ENCODE results near the gene SMCO2.

The SMCO2 gene

GRCh38 chr12:27545665-27546064 is 99.1 kb downstream of the SMCO2 start:
- no peak overlapping the region for H3K4me3 ChIP-seq (ENCODE audit: insufficient read depth, low read length, poor library complexity, severe bottlenecking)
- no peaks in the 10 kb centered on the region for H3K9me2 ChIP-seq (replicated peaks; ENCODE audit: insufficient read depth, low read length)
- H3K4me2 ChIP-seq (ENCODE audit: low read depth, low read length, poor library complexity, severe bottlenecking), result no peak overlapping the region
- no peaks in the 10 kb centered on the region for H3K79me2 ChIP-seq (ENCODE audit: insufficient read depth, low read length)
- no peak overlapping the region for H2AFZ ChIP-seq (ENCODE audit: low read depth, low read length, severe bottlenecking)
- H3K27ac ChIP-seq (ENCODE audit: low read depth, low read length), result no peak overlapping the region
- no peaks in the 10 kb centered on the region for H4K20me1 ChIP-seq (ENCODE audit: low read depth, low read length)
- no peaks in the 10 kb centered on the region for H3K9me3 ChIP-seq (ENCODE audit: insufficient read depth, low read length)
- no peaks in the 10 kb centered on the region for H3F3A ChIP-seq (ENCODE audit: insufficient read depth)
- no peaks in the 10 kb centered on the region for H3K27me3 ChIP-seq (ENCODE audit: low read length)
- no peak overlapping the region for H3K9ac ChIP-seq (ENCODE audit: low read length)
- H3K36me3 ChIP-seq (ENCODE audit: low read length), result no peaks in the 10 kb centered on the region
- TF ChIP-seq EZH2phosphoT487 (conservative IDR thresholded peaks at IDR 0.05; ENCODE audit: low read length), result no peak
- no peak for TF ChIP-seq CTCF (IDR thresholded peaks at IDR 0.05; ENCODE audit: insufficient read depth, low read length, poor library complexity, severe bottlenecking)

GRCh38 chr12:27547592-27547991 is 101.1 kb downstream of the SMCO2 start:
- Histone ChIP-seq H3K36me3 (ENCODE audit: low read length) (no peaks in the 10 kb centered on the region), H2AFZ (ENCODE audit: low read depth, low read length, severe bottlenecking) (no peak overlapping the region), H3K27me3 (ENCODE audit: low read length) (no peaks in the 10 kb centered on the region), H3K79me2 (ENCODE audit: insufficient read depth, low read length) (no peaks in the 10 kb centered on the region), H3K9me3 (ENCODE audit: insufficient read depth, low read length) (no peaks in the 10 kb centered on the region), H3K27ac (ENCODE audit: low read depth, low read length) (no peak overlapping the region), H4K20me1 (ENCODE audit: low read depth, low read length) (no peaks in the 10 kb centered on the region), H3K9ac (ENCODE audit: low read length) (no peak overlapping the region), H3F3A (ENCODE audit: insufficient read depth) (no peaks in the 10 kb centered on the region), H3K4me3 (ENCODE audit: insufficient read depth, low read length, poor library complexity, severe bottlenecking) (no peak overlapping the region), H3K9me2 (replicated peaks; ENCODE audit: insufficient read depth, low read length) (no peaks in the 10 kb centered on the region), H3K4me2 (ENCODE audit: low read depth, low read length, poor library complexity, severe bottlenecking) (no peak overlapping the region)
- no peak for TF ChIP-seq CTCF (IDR thresholded peaks at IDR 0.05; ENCODE audit: insufficient read depth, low read length, poor library complexity, severe bottlenecking)
- TF ChIP-seq EZH2phosphoT487 (conservative IDR thresholded peaks at IDR 0.05; ENCODE audit: low read length), result no peak

GRCh38 chr12:27548301-27549199 is 102.0 kb downstream of the SMCO2 start:
- no peaks in the 10 kb centered on the region for H3F3A ChIP-seq (ENCODE audit: insufficient read depth)
- no peaks in the 10 kb centered on the region for H3K79me2 ChIP-seq (ENCODE audit: insufficient read depth, low read length)
- no peaks in the 10 kb centered on the region for H4K20me1 ChIP-seq (ENCODE audit: low read depth, low read length)
- TF ChIP-seq CTCF (IDR thresholded peaks at IDR 0.05; ENCODE audit: insufficient read depth, low read length, poor library complexity, severe bottlenecking) (no peak), EZH2phosphoT487 (conservative IDR thresholded peaks at IDR 0.05; ENCODE audit: low read length) (no peak)
- H3K36me3 ChIP-seq (ENCODE audit: low read length), result no peaks in the 10 kb centered on the region
- H3K9ac ChIP-seq (ENCODE audit: low read length), result no peak overlapping the region
- H3K27me3 ChIP-seq (ENCODE audit: low read length), result no peaks in the 10 kb centered on the region
- H2AFZ ChIP-seq (ENCODE audit: low read depth, low read length, severe bottlenecking), result no peak overlapping the region
- H3K4me2 ChIP-seq (ENCODE audit: low read depth, low read length, poor library complexity, severe bottlenecking), result no peak overlapping the region
- H3K9me2 ChIP-seq (replicated peaks; ENCODE audit: insufficient read depth, low read length), result no peaks in the 10 kb centered on the region
- H3K4me3 ChIP-seq (ENCODE audit: insufficient read depth, low read length, poor library complexity, severe bottlenecking), result no peak overlapping the region
- no peaks in the 10 kb centered on the region for H3K9me3 ChIP-seq (ENCODE audit: insufficient read depth, low read length)
- H3K27ac ChIP-seq (ENCODE audit: low read depth, low read length), result no peak overlapping the region
